Large intestine (tissue), 3 donors: ENCODE measurements around the gene KANK3. TPM values are rescaled to one million over a fixed set of nuclear protein-coding genes. Genes with fewer than 3 reads are reported as not detected.
A peak's percentile ranks its signal among the peaks of the same experiment; 100 is the strongest.

Experiments used
- DNase-seq, 2 donors: peaks; one replicate each; pipeline versions ENCODE4 v3.0.0 to v3.0.0-alpha.2; 2013
- H3K27ac ChIP-seq: one replicate; pipeline ENCODE4 v1.5.1; 2013; ENCODE audit warnings: low read length
- H3K27me3 ChIP-seq: 2 replicates; pipeline ENCODE4 v1.6.1; 2013; ENCODE audit warnings: low read length; ENCODE audit not compliant: control insufficient read depth, insufficient read depth
- H3K36me3 ChIP-seq: 2 replicates; pipeline ENCODE4 v1.6.1; 2013; ENCODE audit warnings: low read length; ENCODE audit not compliant: control insufficient read depth, insufficient read depth
- H3K4me1 ChIP-seq: one replicate; pipeline ENCODE4 v1.6.1; 2013; ENCODE audit warnings: low read length; ENCODE audit not compliant: control insufficient read depth, insufficient read depth
- H3K4me3 ChIP-seq: one replicate; pipeline ENCODE4 v1.5.1; 2013; ENCODE audit warnings: low read length
- H3K9me3 ChIP-seq: one replicate; pipeline ENCODE4 v1.6.1; 2013; ENCODE audit warnings: mild to moderate bottlenecking, low read depth, low read length, moderate library complexity; ENCODE audit not compliant: control insufficient read depth
- WGBS: methylation state at CpG from one replicate; pipeline ENCODE4 v1.1.5; 2013; ENCODE audit warnings: low lambda C conversion rate; ENCODE audit not compliant: insufficient coverage; 5-methylcytosine and 5-hydroxymethylcytosine counted together
- polyA plus RNA-seq: library from polyadenylated mRNA; unstranded; fragments of 120-200 nt; gene quantifications from one replicate; pipeline ENCODE4 v1.2.1, GENCODE V29; 2013

The KANK3 gene
- polyA plus RNA-seq, 1 donor, result 6.3 TPM

GRCh38 chr19:8336660-8337059 is 6.4 kb downstream of the KANK3 start:
- DNase-seq, result no peak
- WGBS, result no CpG with 5 or more reads among the region's 8 CpGs
- Histone ChIP-seq H3K36me3 (no peaks in the 10 kb centered on the region), H3K4me3 (no peak overlapping the region), H3K9me3 (peaks cover 11% of the 10 kb centered on the region), H3K27me3 (peaks cover 69% of the 10 kb centered on the region), H3K27ac (no peak overlapping the region), H3K4me1 (no peaks in the 10 kb centered on the region)

DNA sequence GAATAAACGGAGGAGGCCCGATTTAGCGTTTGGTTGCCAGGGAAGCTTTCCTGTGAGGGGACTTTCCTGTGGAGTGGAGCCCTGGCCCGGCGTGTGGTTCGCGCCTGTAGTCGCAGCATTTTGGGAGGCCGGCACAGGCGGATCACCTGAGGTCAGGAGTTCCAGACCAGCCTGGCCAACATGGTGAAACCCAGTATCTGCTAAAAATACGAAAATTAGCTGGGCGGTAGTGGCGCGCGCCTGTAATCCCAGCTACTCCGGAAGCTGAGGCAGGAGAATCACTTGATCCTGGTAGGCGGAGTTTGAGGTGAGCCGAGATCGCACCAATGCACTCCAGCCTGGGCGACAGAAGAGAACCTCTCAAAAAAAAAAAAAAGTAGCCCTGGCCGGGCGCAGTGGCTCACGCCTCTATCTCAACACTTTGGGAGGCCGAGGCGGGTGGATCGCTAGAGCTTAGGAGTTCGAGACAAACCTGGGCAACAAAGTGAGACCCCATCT is 6.9 kb downstream of the KANK3 start:
- Histone ChIP-seq H3K36me3 (no peaks in the 10 kb centered on the region), H3K4me1 (no peaks in the 10 kb centered on the region), H3K9me3 (peaks cover 11% of the 10 kb centered on the region), H3K4me3 (no peak overlapping the region), H3K27me3 (peaks cover 69% of the 10 kb centered on the region), H3K27ac (no peak overlapping the region)
- 40% methylated on average over 1 of the region's 27 CpGs for WGBS
- no peak for DNase-seq

GRCh38 chr19:8335343-8336071 is 7.6 kb downstream of the KANK3 start:
- no peaks in the 10 kb centered on the region for H3K36me3 ChIP-seq
- no peak overlapping the region for H3K4me3 ChIP-seq
- no peaks in the 10 kb centered on the region for H3K4me1 ChIP-seq
- no peak for DNase-seq
- H3K27me3 ChIP-seq, result peaks cover 63% of the 10 kb centered on the region
- WGBS, result no CpG with 5 or more reads among the region's 79 CpGs
- H3K27ac ChIP-seq, result no peak overlapping the region
- H3K9me3 ChIP-seq, result peaks cover 11% of the 10 kb centered on the region

DNA sequence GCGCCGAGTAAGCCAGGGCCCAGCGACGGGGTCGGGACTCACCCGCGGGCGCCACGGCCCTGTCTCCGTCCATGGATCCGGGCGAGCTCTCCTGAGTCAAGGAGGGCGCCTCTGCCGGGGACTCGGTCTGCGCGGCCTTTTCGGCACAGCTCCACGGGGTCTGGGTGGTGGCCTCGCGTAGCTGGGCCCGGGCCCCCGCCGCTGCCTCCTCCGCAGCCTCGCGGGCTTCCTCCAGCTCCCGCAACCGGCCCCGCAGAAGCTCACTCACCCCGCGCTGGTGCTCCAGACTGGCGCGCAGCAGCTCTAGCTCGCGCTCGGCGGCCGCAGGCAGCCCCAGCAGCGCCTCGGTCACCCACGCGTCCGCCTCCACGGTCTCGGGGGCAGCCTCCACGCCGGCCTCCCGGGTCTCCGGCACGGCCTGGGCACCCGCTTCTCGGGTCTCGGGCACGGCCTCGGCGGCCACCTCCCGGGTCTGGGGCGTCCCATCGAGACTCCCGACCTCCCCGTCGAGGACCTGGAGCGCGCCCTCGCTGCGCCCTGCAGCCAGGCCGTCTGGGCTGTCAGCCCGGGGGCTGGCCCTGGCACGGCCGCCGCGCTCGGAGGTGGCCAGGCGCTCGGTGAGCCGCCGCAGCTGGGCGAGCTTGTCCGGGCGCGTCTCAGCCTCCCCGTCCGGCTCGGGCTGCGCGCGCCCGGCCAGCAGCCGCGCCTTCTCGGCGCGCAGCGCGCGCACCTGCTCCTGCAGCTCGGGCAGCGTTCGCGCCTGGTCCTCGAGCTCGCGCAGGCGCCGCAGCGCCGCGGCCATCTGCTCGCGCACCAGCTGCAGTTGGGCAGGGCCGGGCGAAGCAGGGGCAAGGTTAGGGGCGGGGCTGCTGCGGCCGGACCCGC is 8.4 kb downstream of the KANK3 start:
- H3K4me3 ChIP-seq, result no peak overlapping the region
- WGBS, result no CpG with 5 or more reads among the region's 117 CpGs
- no peak overlapping the region for H3K27ac ChIP-seq
- peaks cover 11% of the 10 kb centered on the region for H3K9me3 ChIP-seq
- H3K27me3 ChIP-seq, result peaks cover 55% of the 10 kb centered on the region
- no peaks in the 10 kb centered on the region for H3K36me3 ChIP-seq
- no peaks in the 10 kb centered on the region for H3K4me1 ChIP-seq
- DNase-seq, result peak; percentile 66 to 77

DNA sequence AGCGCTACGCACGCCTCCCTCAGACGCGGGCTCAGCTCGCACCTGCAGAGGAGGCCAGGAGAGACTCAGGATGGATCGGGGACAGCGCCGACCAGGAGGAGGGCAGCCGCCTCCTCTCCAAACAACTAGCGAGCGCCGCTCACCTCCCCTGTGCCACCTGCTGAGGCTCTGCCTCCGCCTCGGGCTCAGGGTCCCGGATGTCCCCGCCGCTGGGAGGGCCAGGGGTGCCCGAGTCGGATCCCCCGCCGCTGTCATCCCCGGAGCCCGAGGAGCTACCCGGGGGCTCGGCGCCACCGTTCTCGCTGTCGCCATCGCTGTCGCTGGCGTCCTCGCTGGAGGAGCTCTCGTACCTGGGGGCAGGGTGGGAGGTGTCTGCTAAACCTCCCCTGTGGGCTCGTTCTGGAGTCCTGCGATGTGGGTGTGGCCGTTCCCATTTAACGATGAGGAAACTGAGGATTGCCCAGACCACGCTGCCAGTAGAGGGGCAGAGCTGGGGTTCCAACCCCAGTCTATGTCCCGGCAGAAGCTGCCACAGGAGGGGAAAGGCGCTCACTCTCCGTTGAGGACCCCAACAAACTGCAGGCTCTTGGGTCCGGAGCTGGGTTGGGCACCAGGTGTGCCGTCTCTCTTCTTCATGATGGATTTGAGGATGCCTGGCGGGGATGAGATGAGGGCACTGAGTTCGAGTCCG is 9.2 kb downstream of the KANK3 start:
- Histone ChIP-seq H3K36me3 (no peaks in the 10 kb centered on the region), H3K27ac (no peak overlapping the region), H3K4me3 (no peak overlapping the region), H3K4me1 (no peaks in the 10 kb centered on the region), H3K27me3 (peaks cover 52% of the 10 kb centered on the region), H3K9me3 (peaks cover 11% of the 10 kb centered on the region)
- DNase-seq, result no peak
- no CpG with 5 or more reads among the region's 48 CpGs for WGBS

DNA sequence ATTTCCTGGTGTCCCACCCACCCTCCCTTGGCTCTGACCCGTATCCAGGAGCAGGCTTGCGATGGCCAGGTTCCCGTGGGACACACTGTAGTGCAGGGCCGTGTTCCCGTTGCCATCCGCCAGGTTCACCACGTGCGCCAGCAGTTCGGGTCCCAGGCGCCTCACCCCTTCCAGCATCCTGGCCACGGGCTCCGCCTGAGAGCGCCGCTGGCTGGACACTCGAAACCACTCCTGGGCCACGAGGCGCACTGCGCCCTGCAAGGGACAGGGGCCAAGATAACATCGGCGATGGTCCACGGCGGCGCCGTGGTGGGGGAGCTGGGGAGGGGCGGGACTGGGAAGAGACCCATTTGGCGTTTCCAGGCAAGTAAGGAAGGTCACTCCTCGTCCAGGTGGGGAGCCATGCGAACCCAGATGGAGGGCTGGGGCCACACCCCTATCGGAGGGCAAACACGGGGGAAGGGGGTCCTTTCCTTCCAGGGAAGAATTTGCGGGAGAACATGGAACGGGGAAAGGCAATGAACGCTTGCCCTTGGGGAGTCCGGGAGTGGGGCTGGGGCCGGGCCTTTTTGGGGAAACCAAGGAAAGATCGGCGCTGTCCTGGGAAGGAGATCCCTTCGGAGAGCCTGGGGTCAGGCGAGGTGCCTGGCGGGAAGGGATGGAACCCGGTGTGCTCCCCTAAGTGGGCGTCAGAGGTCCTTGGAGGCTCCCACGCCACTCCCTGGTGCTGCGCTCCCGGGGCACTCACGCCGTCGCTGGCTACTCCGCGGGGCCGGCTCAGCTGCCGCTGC is 9.9 kb downstream of the KANK3 start:
- no peaks in the 10 kb centered on the region for H3K4me1 ChIP-seq
- peaks cover 57% of the 10 kb centered on the region for H3K27me3 ChIP-seq
- H3K27ac ChIP-seq, result no peak overlapping the region
- H3K9me3 ChIP-seq, result peaks cover 11% of the 10 kb centered on the region
- no peak overlapping the region for H3K4me3 ChIP-seq
- H3K36me3 ChIP-seq, result no peaks in the 10 kb centered on the region
- no CpG with 5 or more reads among the region's 52 CpGs for WGBS
- DNase-seq, result no peak

- no peak for DNase-seq
- H3K4me3 ChIP-seq, result no peak overlapping the region
- H3K4me1 ChIP-seq, result no peaks in the 10 kb centered on the region
- H3K27ac ChIP-seq, result no peak overlapping the region
- no peaks in the 10 kb centered on the region for H3K36me3 ChIP-seq
- peaks cover 11% of the 10 kb centered on the region for H3K9me3 ChIP-seq
- H3K27me3 ChIP-seq, result peaks cover 55% of the 10 kb centered on the region
- WGBS, result no CpG with 5 or more reads among the region's 8 CpGs
Observed at GRCh38 chr19:8331263-8331845, 11.7 kb downstream of the KANK3 start.

GRCh38 chr19:8329996-8330395 is 13.1 kb downstream of the KANK3 start:
- H3K36me3 ChIP-seq, result no peaks in the 10 kb centered on the region
- no peak for DNase-seq
- H3K9me3 ChIP-seq, result peaks cover 6% of the 10 kb centered on the region
- H3K4me1 ChIP-seq, result no peaks in the 10 kb centered on the region
- H3K27me3 ChIP-seq, result peaks cover 46% of the 10 kb centered on the region
- no peak overlapping the region for H3K4me3 ChIP-seq
- WGBS, result no CpG with 5 or more reads among the region's 3 CpGs
- H3K27ac ChIP-seq, result no peak overlapping the region

GRCh38 chr19:8325454-8325853 is 17.6 kb downstream of the KANK3 start:
- Histone ChIP-seq H3K4me1 (peaks cover 3% of the 10 kb centered on the region), H3K36me3 (peaks cover 23% of the 10 kb centered on the region), H3K27me3 (peaks cover 13% of the 10 kb centered on the region), H3K9me3 (no peaks in the 10 kb centered on the region), H3K4me3 (no peak overlapping the region), H3K27ac (no peak overlapping the region)
- DNase-seq, result no peak
- WGBS, result no CpG with 5 or more reads among the region's 3 CpGs
